Brain microvascular endothelial cell (primary cell): ENCODE results near the gene KIAA1328.

ENCODE experiments used
- DNase-seq: peaks from one replicate; pipeline ENCODE4 v3.0.0-alpha.2; 2020
- H3K27ac ChIP-seq: fragments of 250-450 bp; sonication (Bioruptor Pico); 2 replicates; pipeline ENCODE4 v1.5.1; 2020; ENCODE audit warnings: mild to moderate bottlenecking, moderate library complexity
- H3K27me3 ChIP-seq: fragments of 250-450 bp; sonication (Bioruptor Pico); replicated peaks from 2 replicates; pipeline ENCODE4 v1.5.1; 2020; ENCODE audit warnings: mild to moderate bottlenecking
- H3K36me3 ChIP-seq: fragments of 250-450 bp; sonication (Bioruptor Pico); replicated peaks from 2 replicates; pipeline ENCODE4 v1.5.1; 2020; ENCODE audit warnings: mild to moderate bottlenecking
- H3K4me3 ChIP-seq: 2 replicates; pipeline ENCODE4 v1.5.1; 2011; ENCODE audit warnings: low read depth, mild to moderate bottlenecking, control low read depth, low read length, moderate library complexity
- in situ Hi-C: cut with HindIII; loops from 2 replicates; pipeline ENCODE4 v1.10.0; 2017; ENCODE audit warnings: low sequenced_read_pairs, low pct_ligation_motif_present
- TF ChIP-seq, protein P1 (sequence below): IDR thresholded peaks from 2 replicates; pipeline ENCODE4 v1.5.1; 2011; ENCODE audit warnings: low read depth, mild to moderate bottlenecking, moderate library complexity, low read length, control low read depth, inconsistent platforms; ENCODE audit errors: missing control alignments

KIAA1328 gene

DNA sequence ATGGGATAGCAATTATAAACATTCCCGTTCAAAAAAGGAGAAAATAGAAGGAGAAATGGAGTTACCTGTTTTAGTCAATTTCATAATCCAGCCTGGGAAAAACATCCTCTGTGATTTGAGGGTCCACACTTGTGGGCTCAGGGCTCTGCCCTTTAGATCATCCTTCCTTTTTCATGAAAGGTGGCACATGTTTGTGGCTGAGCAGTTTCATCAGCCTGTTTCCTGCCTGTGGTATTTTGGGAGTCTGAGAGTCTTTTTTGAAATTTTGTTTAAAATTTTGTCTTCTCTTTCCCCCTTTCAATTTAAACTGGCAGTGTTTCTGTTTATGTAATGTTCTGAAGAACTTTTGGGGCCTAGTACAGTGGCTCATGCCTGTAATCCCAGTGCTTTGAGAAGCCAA lies 84.0 kb downstream of the KIAA1328 start:
- no peak overlapping the region for H3K4me3 ChIP-seq
- in situ Hi-C loops, result no loop called here
- H3K27me3 ChIP-seq, result no peaks in the 10 kb centered on the region
- H3K36me3 ChIP-seq, result no peaks in the 10 kb centered on the region
- no peak for DNase-seq
- TF ChIP-seq, protein P1, sequence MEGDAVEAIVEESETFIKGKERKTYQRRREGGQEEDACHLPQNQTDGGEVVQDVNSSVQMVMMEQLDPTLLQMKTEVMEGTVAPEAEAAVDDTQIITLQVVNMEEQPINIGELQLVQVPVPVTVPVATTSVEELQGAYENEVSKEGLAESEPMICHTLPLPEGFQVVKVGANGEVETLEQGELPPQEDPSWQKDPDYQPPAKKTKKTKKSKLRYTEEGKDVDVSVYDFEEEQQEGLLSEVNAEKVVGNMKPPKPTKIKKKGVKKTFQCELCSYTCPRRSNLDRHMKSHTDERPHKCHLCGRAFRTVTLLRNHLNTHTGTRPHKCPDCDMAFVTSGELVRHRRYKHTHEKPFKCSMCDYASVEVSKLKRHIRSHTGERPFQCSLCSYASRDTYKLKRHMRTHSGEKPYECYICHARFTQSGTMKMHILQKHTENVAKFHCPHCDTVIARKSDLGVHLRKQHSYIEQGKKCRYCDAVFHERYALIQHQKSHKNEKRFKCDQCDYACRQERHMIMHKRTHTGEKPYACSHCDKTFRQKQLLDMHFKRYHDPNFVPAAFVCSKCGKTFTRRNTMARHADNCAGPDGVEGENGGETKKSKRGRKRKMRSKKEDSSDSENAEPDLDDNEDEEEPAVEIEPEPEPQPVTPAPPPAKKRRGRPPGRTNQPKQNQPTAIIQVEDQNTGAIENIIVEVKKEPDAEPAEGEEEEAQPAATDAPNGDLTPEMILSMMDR, result no peak
- no peak overlapping the region for H3K27ac ChIP-seq

DNA sequence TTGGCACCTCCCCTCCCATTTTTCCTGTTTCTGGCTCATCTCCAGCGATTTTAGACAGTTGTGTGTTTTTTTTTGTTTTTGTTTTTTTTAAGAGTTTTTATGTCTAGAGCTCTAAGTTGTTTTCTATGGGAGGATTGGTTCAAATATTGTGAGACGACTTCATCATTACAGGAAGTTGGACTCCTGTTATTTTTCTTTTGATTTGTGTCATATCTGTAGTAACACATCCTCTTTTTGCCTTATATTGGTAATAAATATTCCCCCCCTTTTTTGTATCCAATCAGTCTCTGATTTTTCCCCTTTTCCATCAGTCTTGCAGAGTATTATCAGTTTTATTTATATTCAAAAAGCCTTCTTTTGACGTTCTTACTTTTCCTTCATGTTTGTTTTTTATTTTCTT lies 89.0 kb downstream of the KIAA1328 start:
- no peak for DNase-seq
- H3K27ac ChIP-seq, result no peak overlapping the region
- H3K27me3 ChIP-seq, result no peaks in the 10 kb centered on the region
- in situ Hi-C loops, result no loop called here
- no peak overlapping the region for H3K4me3 ChIP-seq
- H3K36me3 ChIP-seq, result no peaks in the 10 kb centered on the region
- TF ChIP-seq, protein P1, result no peak

DNA sequence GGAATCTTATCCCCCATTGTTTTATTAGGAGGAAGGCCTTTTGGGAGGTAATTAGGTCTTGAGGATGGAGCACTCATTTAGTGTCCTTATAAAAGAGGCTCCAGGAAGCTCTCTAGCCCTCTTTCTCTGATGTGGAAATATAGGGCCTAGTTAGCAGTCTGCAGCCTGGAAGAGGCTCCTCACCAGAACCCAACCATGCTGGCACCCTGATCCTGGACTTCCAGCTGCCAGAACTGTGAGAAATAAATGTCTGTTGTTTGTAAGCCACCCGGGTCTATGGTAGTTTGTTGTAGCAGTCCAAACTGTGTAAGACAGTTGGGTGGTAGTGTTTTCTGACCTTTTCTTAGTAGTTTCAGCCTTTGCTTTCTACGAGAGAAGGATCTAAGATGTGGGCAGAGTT lies 100.7 kb downstream of the KIAA1328 start:
- H3K27ac ChIP-seq, result no peak overlapping the region
- TF ChIP-seq, protein P1, result no peak
- in situ Hi-C loops, result no loop called here
- H3K36me3 ChIP-seq, result no peaks in the 10 kb centered on the region
- no peak for DNase-seq
- H3K27me3 ChIP-seq, result no peaks in the 10 kb centered on the region
- H3K4me3 ChIP-seq, result no peak overlapping the region

DNA sequence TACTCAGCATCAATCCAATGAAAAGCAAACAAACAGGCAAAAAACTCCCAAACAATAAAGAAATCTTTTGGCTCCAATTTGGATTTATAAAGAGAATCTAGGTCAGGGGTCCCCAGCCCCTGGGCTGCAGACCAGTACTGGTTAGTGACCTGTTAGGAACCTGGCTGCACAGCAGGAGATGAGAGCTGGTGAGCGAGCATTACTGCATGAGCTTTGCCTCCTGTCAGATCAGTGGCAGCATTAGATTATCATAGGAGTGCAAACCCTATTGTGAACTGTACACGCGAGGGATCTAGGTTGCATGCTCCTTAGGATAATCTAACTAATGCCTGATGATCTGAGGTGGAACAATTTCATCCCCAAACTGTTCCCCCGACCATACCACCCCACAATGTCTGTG lies 102.2 kb downstream of the KIAA1328 start:
- in situ Hi-C loops, result no loop called here
- no peaks in the 10 kb centered on the region for H3K36me3 ChIP-seq
- no peak overlapping the region for H3K4me3 ChIP-seq
- H3K27me3 ChIP-seq, result no peaks in the 10 kb centered on the region
- H3K27ac ChIP-seq, result no peak overlapping the region
- TF ChIP-seq, protein P1, result no peak
- no peak for DNase-seq

DNA sequence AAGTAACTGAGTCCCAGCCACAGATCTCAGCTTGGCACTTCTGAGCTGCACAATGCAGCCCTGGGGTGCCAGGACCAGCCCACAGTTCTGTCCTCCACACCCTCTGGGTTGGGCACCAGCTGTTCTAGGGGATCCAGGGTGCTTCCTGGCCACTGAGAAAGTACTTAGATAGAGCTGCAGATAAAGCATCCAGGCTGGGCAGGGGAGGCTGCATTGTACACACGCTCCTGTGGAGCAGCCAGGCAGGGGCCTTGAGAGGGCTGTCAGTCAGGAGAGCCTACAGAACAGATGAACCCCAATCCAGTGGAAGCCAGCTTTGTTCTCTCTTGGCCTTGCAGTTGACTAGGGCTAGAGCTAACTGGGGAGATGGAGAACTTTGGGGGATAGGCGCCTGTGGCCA lies 104.6 kb downstream of the KIAA1328 start:
- Histone ChIP-seq H3K27me3 (no peaks in the 10 kb centered on the region), H3K36me3 (no peaks in the 10 kb centered on the region), H3K27ac (no peak overlapping the region), H3K4me3 (no peak overlapping the region)
- in situ Hi-C loops, result no loop called here
- DNase-seq, result no peak
- TF ChIP-seq, protein P1, result no peak

DNA sequence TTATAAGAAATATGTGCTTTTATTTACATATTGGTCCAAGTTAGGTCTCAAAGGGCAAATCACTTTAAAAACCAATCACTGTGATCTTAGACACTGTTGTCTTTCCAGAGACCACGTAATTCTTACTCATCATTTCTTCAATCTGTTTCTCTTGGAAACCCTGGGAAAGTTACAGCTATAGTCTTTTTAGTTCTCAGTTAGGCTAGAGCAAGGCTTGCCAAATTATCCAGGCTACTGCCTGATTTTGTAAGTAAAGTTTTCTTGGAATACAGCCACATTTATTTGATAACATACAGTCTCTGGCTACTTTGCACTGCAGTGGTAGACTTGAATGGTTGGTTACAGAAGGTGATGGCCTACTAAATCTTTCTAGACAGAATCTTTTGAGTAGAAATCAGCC lies 106.0 kb downstream of the KIAA1328 start:
- Histone ChIP-seq H3K27me3 (no peaks in the 10 kb centered on the region), H3K4me3 (no peak overlapping the region), H3K36me3 (no peaks in the 10 kb centered on the region), H3K27ac (no peak overlapping the region)
- in situ Hi-C loops, result no loop called here
- peak; percentile 68 for DNase-seq
- TF ChIP-seq, protein P1, result no peak
